Mesendoderm (in vitro differentiated cells): ENCODE data around the gene GPATCH3.
"Not testable (repeated sequence)": the region's sequence is repeated elsewhere in the genome, so short reads cannot be mapped to it uniquely, and the experiment has no call there.

Experiments
- DNase-seq: peaks from one replicate; pipeline ENCODE4 v3.0.0; 2013
- H2AK5ac ChIP-seq: 2 replicates; pipeline ENCODE4 v1.6.1; 2013; ENCODE audit warnings: low read length, inconsistent platforms
- H2BK120ac ChIP-seq: 2 replicates; pipeline ENCODE4 v1.6.1; 2013; ENCODE audit warnings: low read depth, mild to moderate bottlenecking, low read length, moderate library complexity, mixed read lengths
- H2BK15ac ChIP-seq: replicated peaks from 2 replicates; pipeline ENCODE4 v1.6.1; 2013; ENCODE audit warnings: low read depth, mild to moderate bottlenecking, moderate library complexity
- H2BK5ac ChIP-seq: 2 replicates; pipeline ENCODE4 v1.6.1; 2013; ENCODE audit warnings: low read length, inconsistent platforms
- H3K18ac ChIP-seq: 2 replicates; pipeline ENCODE4 v1.6.1; 2013; ENCODE audit warnings: mild to moderate bottlenecking, low read length, mixed read lengths
- H3K23ac ChIP-seq: one replicate; pipeline ENCODE4 v1.6.1; 2013; ENCODE audit warnings: low read length
- H3K27ac ChIP-seq: 2 replicates; pipeline ENCODE4 v1.5.1; 2013; ENCODE audit warnings: low read depth, mild to moderate bottlenecking, inconsistent platforms, low read length, moderate library complexity
- H3K27me3 ChIP-seq: 2 replicates; pipeline ENCODE4 v1.6.1; 2013; ENCODE audit warnings: low read length, control low read depth, mild to moderate bottlenecking, inconsistent platforms; ENCODE audit not compliant: insufficient read depth, poor library complexity
- H3K36me3 ChIP-seq: 2 replicates; pipeline ENCODE4 v1.6.1; 2013; ENCODE audit warnings: low read length, inconsistent platforms; ENCODE audit not compliant: control insufficient read depth, insufficient read depth
- H3K4ac ChIP-seq: one replicate; pipeline ENCODE4 v1.6.1; 2013; ENCODE audit warnings: low read depth, mild to moderate bottlenecking, low read length, moderate library complexity
- H3K4me1 ChIP-seq: 2 replicates; pipeline ENCODE4 v1.6.1; 2013; ENCODE audit warnings: low read depth, low read length, inconsistent platforms; ENCODE audit not compliant: control insufficient read depth
- H3K4me2 ChIP-seq: 2 replicates; pipeline ENCODE4 v1.6.1; 2013; ENCODE audit warnings: low read length
- H3K4me3 ChIP-seq: 2 replicates; pipeline ENCODE4 v1.5.1; 2013; ENCODE audit warnings: mild to moderate bottlenecking, low read length
- H3K56ac ChIP-seq: one replicate; pipeline ENCODE4 v1.6.1; 2013; ENCODE audit warnings: low read length
- H3K79me1 ChIP-seq: 2 replicates; pipeline ENCODE4 v1.6.1; 2013; ENCODE audit warnings: low read length, inconsistent platforms
- H3K79me2 ChIP-seq: 2 replicates; pipeline ENCODE4 v1.6.1; 2013; ENCODE audit warnings: mild to moderate bottlenecking, low read length; ENCODE audit not compliant: control insufficient read depth, insufficient read depth
- H3K9ac ChIP-seq: 2 replicates; pipeline ENCODE4 v1.6.1; 2013; ENCODE audit warnings: low read length, inconsistent platforms
- H4K5ac ChIP-seq: one replicate; pipeline ENCODE4 v1.6.1; 2013; ENCODE audit warnings: low read length
- H4K8ac ChIP-seq: one replicate; pipeline ENCODE4 v1.6.1; 2013; ENCODE audit warnings: low read depth, mild to moderate bottlenecking, control low read depth, low read length, moderate library complexity
- WGBS: extraction: QIAGEN DNeasy Blood & Tissue Kit; methylation state at CpG from one replicate; pipeline ENCODE4 v1.1.7; 2013; ENCODE audit warnings: low lambda C conversion rate, missing lambda C conversion rate; ENCODE audit not compliant: insufficient coverage; ENCODE audit errors: extremely low coverage; 5-methylcytosine and 5-hydroxymethylcytosine counted together

Gene GPATCH3

DNA sequence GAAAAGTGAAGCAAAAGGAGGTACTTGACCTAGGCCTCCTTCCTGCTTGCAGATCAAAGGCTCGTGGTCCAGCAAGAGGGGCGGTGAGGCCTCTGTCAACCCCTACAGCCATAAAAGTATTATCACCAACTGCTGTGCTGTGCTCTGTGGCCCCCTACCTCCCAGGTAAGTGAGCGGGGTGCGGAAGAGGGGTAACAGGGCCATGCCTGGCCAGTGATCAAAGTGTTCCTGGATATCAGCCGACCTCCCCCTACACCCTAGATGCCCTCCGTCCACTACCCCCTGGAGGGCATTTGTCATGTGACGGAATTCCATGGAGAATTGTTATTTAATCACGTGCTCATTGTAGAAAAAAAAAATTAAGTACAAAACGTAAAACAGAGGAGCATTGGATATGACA, 47.6 kb downstream of the GPATCH3 start:
- Histone ChIP-seq H3K4me3 (no peak overlapping the region), H2AK5ac (no peak overlapping the region), H2BK5ac (no peak overlapping the region), H3K79me2 (no peaks in the 10 kb centered on the region), H3K4ac (no peak overlapping the region), H3K36me3 (peaks cover 18% of the 10 kb centered on the region), H3K27me3 (no peaks in the 10 kb centered on the region), H3K79me1 (no peaks in the 10 kb centered on the region), H3K18ac (no peak overlapping the region), H3K4me2 (no peak overlapping the region), H2BK15ac (no peak overlapping the region), H3K4me1 (peaks cover 3% of the 10 kb centered on the region), H3K27ac (no peak overlapping the region), H4K5ac (no peak overlapping the region), H4K8ac (no peak overlapping the region), H3K56ac (no peak overlapping the region), H2BK120ac (no peak overlapping the region), H3K23ac (no peak overlapping the region), H3K9ac (no peak overlapping the region)
- no peak for DNase-seq
- WGBS, result no CpG with 5 or more reads among the region's 9 CpGs

DNA sequence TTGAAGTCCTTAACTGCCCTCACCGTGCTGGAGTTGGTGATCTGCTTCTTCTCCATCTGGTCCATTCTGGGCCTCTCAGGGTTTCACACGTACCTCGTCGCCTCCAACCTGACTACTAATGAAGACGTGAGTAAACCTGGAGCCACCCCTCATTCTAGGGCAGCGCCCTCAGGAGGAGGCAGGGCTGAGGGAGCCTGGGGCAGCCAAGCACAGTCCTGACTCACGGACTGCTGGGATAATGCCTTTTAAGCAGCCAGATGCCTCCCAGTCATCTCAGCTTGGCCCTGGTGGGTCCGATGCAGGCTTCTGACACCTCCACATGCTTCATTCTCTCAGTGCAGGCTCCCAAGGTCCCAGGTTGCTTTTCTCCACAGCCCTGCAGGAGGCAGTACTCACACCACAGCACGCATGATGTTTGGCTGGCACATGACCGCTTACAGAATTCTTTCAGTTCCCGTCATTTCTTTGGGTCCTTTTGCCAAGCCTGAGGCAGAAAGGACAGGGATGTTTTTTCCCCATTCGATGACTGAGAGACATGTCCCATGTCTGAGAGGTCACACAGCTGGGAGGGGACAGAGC, 49.1 kb downstream of the GPATCH3 start:
- Histone ChIP-seq H3K79me1 (no peaks in the 10 kb centered on the region), H2BK15ac (no peak overlapping the region), H3K79me2 (no peaks in the 10 kb centered on the region), H3K18ac (no peak overlapping the region), H2BK5ac (no peak overlapping the region), H3K4me1 (no peaks in the 10 kb centered on the region), H3K4me2 (no peak overlapping the region), H3K36me3 (peaks cover 18% of the 10 kb centered on the region), H3K4ac (no peak overlapping the region), H3K4me3 (no peak overlapping the region), H3K27me3 (no peaks in the 10 kb centered on the region), H3K56ac (no peak overlapping the region), H2AK5ac (no peak overlapping the region), H3K23ac (no peak overlapping the region), H3K9ac (no peak overlapping the region), H4K5ac (no peak overlapping the region), H2BK120ac (no peak overlapping the region), H4K8ac (no peak overlapping the region), H3K27ac (no peak overlapping the region)
- WGBS, result no CpG with 5 or more reads among the region's 12 CpGs
- DNase-seq, result peak; percentile 39

DNA sequence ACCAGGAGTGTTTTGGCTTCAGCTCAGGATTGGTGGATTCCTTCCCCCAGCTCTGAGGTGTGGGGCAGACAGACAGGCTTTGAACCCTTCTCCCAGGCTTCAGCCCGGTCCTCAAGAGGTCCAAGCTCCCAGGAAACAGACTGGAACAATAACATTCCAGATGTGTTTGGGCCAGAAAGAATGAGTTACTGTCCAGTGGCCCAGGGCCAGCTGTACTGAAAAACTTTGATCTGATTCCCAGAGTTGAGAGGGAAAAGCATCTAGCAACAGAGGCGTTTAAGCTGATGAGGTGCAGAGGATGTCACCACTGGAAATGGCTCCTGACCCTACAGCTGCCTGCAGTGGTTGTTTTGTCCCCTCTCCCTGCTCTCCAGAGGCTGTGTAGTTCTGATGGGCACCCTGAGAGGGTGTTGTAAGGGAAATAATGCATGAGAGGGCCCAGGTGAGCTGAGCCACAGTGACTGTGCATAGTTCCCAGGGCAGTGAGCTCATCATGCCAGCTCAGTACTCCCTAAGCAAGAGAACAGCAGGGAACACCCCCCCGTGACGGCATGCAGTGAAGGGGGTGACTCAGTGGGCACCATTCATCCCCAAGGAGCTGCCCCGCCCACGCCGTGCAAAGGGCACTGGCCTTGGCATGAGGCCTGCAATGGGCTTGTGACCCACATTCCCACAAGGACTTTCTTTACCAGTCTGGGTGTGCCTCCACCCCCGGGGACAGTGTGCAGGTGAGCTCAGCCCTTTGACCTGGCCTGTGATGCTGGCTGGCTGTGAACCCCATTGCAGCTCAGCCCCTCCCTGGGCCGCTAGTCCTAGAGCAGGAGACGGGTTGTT, 51.1 kb downstream of the GPATCH3 start:
- Histone ChIP-seq H4K5ac (no peak overlapping the region), H3K4me1 (no peaks in the 10 kb centered on the region), H3K23ac (no peak overlapping the region), H2BK120ac (no peak overlapping the region), H3K27ac (no peak overlapping the region), H3K4ac (no peak overlapping the region), H3K79me2 (no peaks in the 10 kb centered on the region), H3K9ac (no peak overlapping the region), H4K8ac (no peak overlapping the region), H2BK5ac (no peak overlapping the region), H3K79me1 (no peaks in the 10 kb centered on the region), H3K56ac (no peak overlapping the region), H3K4me2 (no peak overlapping the region), H3K36me3 (peaks cover 18% of the 10 kb centered on the region), H3K27me3 (no peaks in the 10 kb centered on the region), H3K18ac (no peak overlapping the region), H2BK15ac (no peak overlapping the region), H3K4me3 (no peak overlapping the region), H2AK5ac (no peak overlapping the region)
- no CpG with 5 or more reads among the region's 10 CpGs for WGBS
- DNase-seq, result no peak

DNA sequence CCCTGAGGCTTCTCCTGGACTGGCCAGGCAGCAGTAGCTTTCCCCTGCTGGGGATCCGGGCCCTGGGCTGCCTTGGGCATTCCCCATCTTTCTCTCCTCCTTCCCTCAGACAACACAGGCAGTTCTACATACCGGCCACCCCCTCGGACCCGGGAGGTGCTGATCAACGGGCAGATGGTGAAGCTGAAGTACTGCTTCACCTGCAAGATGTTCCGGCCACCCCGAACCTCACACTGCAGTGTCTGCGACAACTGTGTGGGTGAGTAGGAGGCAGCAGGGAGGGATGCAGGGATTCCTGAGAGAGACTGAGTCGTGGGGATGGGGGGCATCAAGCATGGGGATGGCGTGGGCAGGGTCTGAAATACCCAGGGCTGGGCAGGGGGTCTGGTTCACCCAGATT, 51.8 kb downstream of the GPATCH3 start:
- Histone ChIP-seq H3K23ac (no peak overlapping the region), H3K56ac (no peak overlapping the region), H3K4me1 (no peaks in the 10 kb centered on the region), H2AK5ac (no peak overlapping the region), H2BK120ac (no peak overlapping the region), H3K27ac (no peak overlapping the region), H3K79me2 (no peaks in the 10 kb centered on the region), H3K79me1 (no peaks in the 10 kb centered on the region), H2BK15ac (no peak overlapping the region), H3K9ac (no peak overlapping the region), H3K4me2 (no peak overlapping the region), H3K36me3 (peaks cover 18% of the 10 kb centered on the region), H3K27me3 (no peaks in the 10 kb centered on the region), H4K5ac (no peak overlapping the region), H2BK5ac (no peak overlapping the region), H3K4ac (no peak overlapping the region), H3K4me3 (no peak overlapping the region), H4K8ac (no peak overlapping the region), H3K18ac (no peak overlapping the region)
- no peak for DNase-seq
- WGBS, result no CpG with 5 or more reads among the region's 10 CpGs

DNA sequence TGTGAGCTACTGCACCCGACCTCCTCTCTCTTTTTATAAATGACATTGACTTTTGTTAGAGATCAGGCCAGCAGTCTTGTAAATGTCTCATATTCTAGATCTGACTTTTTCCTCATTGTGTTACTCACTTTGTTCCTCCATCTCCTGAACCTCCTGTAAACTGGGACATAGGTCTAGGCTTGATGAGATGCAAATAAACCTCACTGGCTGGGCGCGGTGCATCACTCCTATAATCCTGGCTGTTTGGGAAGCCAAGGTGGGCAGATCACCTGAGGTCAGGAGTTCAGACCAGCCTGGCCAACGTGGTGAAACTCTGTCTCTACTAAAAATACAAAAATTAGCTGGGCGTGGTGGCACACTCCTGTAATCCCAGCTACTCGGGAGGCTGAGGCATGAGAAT, 52.4 kb downstream of the GPATCH3 start:
- not testable (repeated sequence) for H3K27ac ChIP-seq, H2BK120ac ChIP-seq, H2BK15ac ChIP-seq, H3K23ac ChIP-seq, H3K56ac ChIP-seq, H2AK5ac ChIP-seq, H3K9ac ChIP-seq, H3K79me1 ChIP-seq, H3K18ac ChIP-seq, H3K4ac ChIP-seq, H3K4me2 ChIP-seq, H3K27me3 ChIP-seq, H3K79me2 ChIP-seq, DNase-seq, H2BK5ac ChIP-seq, H3K4me1 ChIP-seq, H4K8ac ChIP-seq, H4K5ac ChIP-seq, H3K4me3 ChIP-seq
- no CpG with 5 or more reads among the region's 6 CpGs for WGBS
- H3K36me3 ChIP-seq, result peaks cover 18% of the 10 kb centered on the region
